Neuronal stem cell (in vitro differentiated cells): ENCODE results near the gene CTNS.

Source experiments
- DNase-seq: peaks from one replicate; pipeline ENCODE4 v3.0.0-alpha.2; 2013; ENCODE audit warnings: low spot score
- H2AFZ ChIP-seq: one replicate; pipeline ENCODE4 v1.6.1; 2013; ENCODE audit warnings: mild to moderate bottlenecking, low read length, inconsistent platforms
- H2AK5ac ChIP-seq: 2 replicates; pipeline ENCODE4 v1.6.1; 2013; ENCODE audit warnings: low read depth, mild to moderate bottlenecking, inconsistent platforms, low read length, moderate library complexity, mixed read lengths
- H2BK120ac ChIP-seq: 2 replicates; pipeline ENCODE4 v1.6.1; 2013; ENCODE audit warnings: low read depth, mild to moderate bottlenecking, inconsistent platforms, low read length, moderate library complexity, mixed read lengths
- H2BK12ac ChIP-seq: one replicate; pipeline ENCODE4 v1.6.1; 2013; ENCODE audit warnings: low read length, inconsistent platforms
- H2BK15ac ChIP-seq: 2 replicates; pipeline ENCODE4 v1.6.1; 2013; ENCODE audit warnings: mild to moderate bottlenecking, low read length, inconsistent platforms, mixed read lengths
- H2BK5ac ChIP-seq: one replicate; pipeline ENCODE4 v1.6.1; 2013; ENCODE audit warnings: inconsistent platforms, mild to moderate bottlenecking, low read length, moderate library complexity
- H3K14ac ChIP-seq: one replicate; pipeline ENCODE4 v1.6.1; 2013; ENCODE audit warnings: low read length, inconsistent platforms
- H3K18ac ChIP-seq: 2 replicates; pipeline ENCODE4 v1.6.1; 2013; ENCODE audit warnings: low read length, inconsistent platforms
- H3K23ac ChIP-seq: 2 replicates; pipeline ENCODE4 v1.6.1; 2013; ENCODE audit warnings: low read depth, mild to moderate bottlenecking, mixed read lengths, low read length, inconsistent platforms; ENCODE audit not compliant: poor library complexity
- H3K27ac ChIP-seq: replicated peaks from 3 replicates; pipeline ENCODE4 v1.5.1; 2013; ENCODE audit warnings: low read length, inconsistent platforms
- H3K27me3 ChIP-seq, 3 experiments: 2 replicates each; pipeline ENCODE4 v1.6.1; 2013; ENCODE audit warnings: low read length in 3 of 3, mild to moderate bottlenecking in 2 of 3, inconsistent platforms in 1 of 3, low read depth in 1 of 3, mixed read lengths in 1 of 3, moderate library complexity in 1 of 3; ENCODE audit not compliant: control insufficient read depth in 3 of 3, insufficient read depth in 3 of 3
- H3K36me3 ChIP-seq, 2 donors: replicated peaks in 1 of 2; 2 replicates each; pipeline ENCODE4 v1.6.1; 2013; ENCODE audit warnings: low read length in 2 of 2; ENCODE audit not compliant: control insufficient read depth in 2 of 2, insufficient read depth in 2 of 2
- H3K4ac ChIP-seq: 2 replicates; pipeline ENCODE4 v1.6.1; 2013; ENCODE audit warnings: inconsistent platforms, mild to moderate bottlenecking, low read length, moderate library complexity
- H3K4me1 ChIP-seq, 2 donors: 1 replicate in 1 of 2; 2 replicates in 1 of 2; pipeline ENCODE4 v1.6.1; 2013; ENCODE audit warnings: low read length in 2 of 2, low read depth in 1 of 2; ENCODE audit not compliant: control insufficient read depth in 2 of 2, insufficient read depth in 1 of 2
- H3K4me2 ChIP-seq: one replicate; pipeline ENCODE4 v1.6.1; 2013; ENCODE audit warnings: mild to moderate bottlenecking, low read length, inconsistent platforms; ENCODE audit not compliant: insufficient read depth, poor library complexity, severe bottlenecking
- H3K4me3 ChIP-seq, 2 donors: 2 replicates each; pipeline ENCODE4 v1.5.1; 2013; ENCODE audit warnings: low read length in 2 of 2, mild to moderate bottlenecking in 2 of 2, inconsistent platforms in 1 of 2, moderate library complexity in 1 of 2
- H3K79me1 ChIP-seq: one replicate; pipeline ENCODE4 v1.6.1; 2013; ENCODE audit warnings: low read depth, mild to moderate bottlenecking, inconsistent platforms, low read length, moderate library complexity
- H3K9ac ChIP-seq: one replicate; pipeline ENCODE4 v1.6.1; 2013; ENCODE audit warnings: mild to moderate bottlenecking, low read depth, low read length, inconsistent platforms; ENCODE audit not compliant: poor library complexity
- H3K9me3 ChIP-seq, 2 donors: replicated peaks in 1 of 2; 2 replicates each; pipeline versions ENCODE3 to v1.6.1; 2013; ENCODE audit warnings: low read length in 2 of 2, mild to moderate bottlenecking in 2 of 2, inconsistent platforms in 1 of 2, low read depth in 1 of 2, mixed read lengths in 1 of 2, moderate library complexity in 1 of 2; ENCODE audit not compliant: control insufficient read depth in 2 of 2, insufficient read depth in 1 of 2
- H4K8ac ChIP-seq: one replicate; pipeline ENCODE4 v1.6.1; 2013; ENCODE audit warnings: low read depth, mild to moderate bottlenecking, inconsistent platforms, low read length, moderate library complexity
- H4K91ac ChIP-seq: one replicate; pipeline ENCODE4 v1.6.1; 2013; ENCODE audit warnings: low read length, low read depth, mild to moderate bottlenecking, inconsistent platforms; ENCODE audit not compliant: poor library complexity
- WGBS, 2 donors: extraction: QIAGEN DNeasy Blood & Tissue Kit; methylation state at CpG; one replicate each; pipeline ENCODE4 v1.1.7; 2013; ENCODE audit warnings: missing lambda C conversion rate in 2 of 2, mixed read lengths in 1 of 2; ENCODE audit not compliant: insufficient read length in 2 of 2, insufficient replicate concordance in 1 of 2; ENCODE audit errors: extremely low coverage in 2 of 2; 5-methylcytosine and 5-hydroxymethylcytosine counted together

Gene CTNS

GRCh38 chr17:3626831-3627768 is 9.5 kb upstream of the CTNS start:
- Histone ChIP-seq H3K23ac (no peak overlapping the region), H3K9ac (no peak overlapping the region), H3K14ac (no peak overlapping the region), H2AFZ (no peak overlapping the region), H3K4me3 (no peak overlapping the region), H3K9me3 (no peaks in the 10 kb centered on the region), H2BK120ac (no peak overlapping the region), H3K18ac (no peak overlapping the region), H2AK5ac (no peak overlapping the region), H3K27ac (no peak overlapping the region), H2BK15ac (no peak overlapping the region), H3K4me1 (no peaks in the 10 kb centered on the region), H3K4ac (no peak overlapping the region), H2BK5ac (no peak overlapping the region), H2BK12ac (no peak overlapping the region), H3K27me3 (no peaks in the 10 kb centered on the region), H4K91ac (no peak overlapping the region), H3K79me1 (peaks cover 2% of the 10 kb centered on the region), H3K36me3 (peaks cover 30 to 74% of the 10 kb centered on the region in 2 donors), H3K4me2 (no peak overlapping the region), H4K8ac (no peak overlapping the region)
- no CpG with 5 or more reads among the region's 16 CpGs for WGBS, 2 donors
- DNase-seq: no peak

GRCh38 chr17:3627769-3628167 is 8.8 kb upstream of the CTNS start:
- no peak overlapping the region for H2BK15ac ChIP-seq
- H3K9me3 ChIP-seq: no peaks in the 10 kb centered on the region
- no peak overlapping the region for H2BK120ac ChIP-seq
- no peak overlapping the region for H4K91ac ChIP-seq
- H3K14ac ChIP-seq: no peak overlapping the region
- H4K8ac ChIP-seq: no peak overlapping the region
- H2AFZ ChIP-seq: no peak overlapping the region
- no peak overlapping the region for H2BK5ac ChIP-seq
- H2BK12ac ChIP-seq: no peak overlapping the region
- no CpG with 5 or more reads among the region's 11 CpGs for WGBS, 2 donors
- no peak overlapping the region for H3K4me3 ChIP-seq
- no peak overlapping the region for H3K4ac ChIP-seq
- H3K27me3 ChIP-seq: no peaks in the 10 kb centered on the region
- no peak overlapping the region for H2AK5ac ChIP-seq
- no peak for DNase-seq
- no peak overlapping the region for H3K9ac ChIP-seq
- H3K4me1 ChIP-seq: no peaks in the 10 kb centered on the region
- H3K23ac ChIP-seq: no peak overlapping the region
- H3K36me3 ChIP-seq: peaks cover 32 to 76% of the 10 kb centered on the region in 2 donors
- H3K18ac ChIP-seq: no peak overlapping the region
- peaks cover 5% of the 10 kb centered on the region for H3K79me1 ChIP-seq
- no peak overlapping the region for H3K4me2 ChIP-seq
- no peak overlapping the region for H3K27ac ChIP-seq

- H3K9me3 ChIP-seq: no peaks in the 10 kb centered on the region
- no peak overlapping the region for H2BK120ac ChIP-seq
- H3K79me1 ChIP-seq: peaks cover 14% of the 10 kb centered on the region
- DNase-seq: no peak
- no peak overlapping the region for H3K18ac ChIP-seq
- no peak overlapping the region for H3K27ac ChIP-seq
- H3K4me3 ChIP-seq: no peak overlapping the region
- H2BK12ac ChIP-seq: no peak overlapping the region
- no peak overlapping the region for H2BK15ac ChIP-seq
- H3K4me2 ChIP-seq: no peak overlapping the region
- peak overlapping the region; percentile 21 for H3K9ac ChIP-seq
- H4K91ac ChIP-seq: no peak overlapping the region
- peaks cover 1 to 4% of the 10 kb centered on the region in 2 donors for H3K4me1 ChIP-seq
- H3K4ac ChIP-seq: no peak overlapping the region
- H4K8ac ChIP-seq: no peak overlapping the region
- no peaks in the 10 kb centered on the region for H3K27me3 ChIP-seq
- H3K36me3 ChIP-seq: peaks cover 15 to 56% of the 10 kb centered on the region in 2 donors
- no CpG with 5 or more reads among the region's 10 CpGs for WGBS, 2 donors
- H2AFZ ChIP-seq: no peak overlapping the region
- H3K14ac ChIP-seq: peak overlapping the region; percentile 82
- H3K23ac ChIP-seq: no peak overlapping the region
- H2BK5ac ChIP-seq: no peak overlapping the region
- H2AK5ac ChIP-seq: no peak overlapping the region
These were observed 5.8 kb upstream of the CTNS start for GRCh38 chr17:3630781-3631180.

GRCh38 chr17:3632287-3632686 is 4.3 kb upstream of the CTNS start:
- no peak overlapping the region for H4K8ac ChIP-seq
- H3K14ac ChIP-seq: no peak overlapping the region
- no peak overlapping the region for H2AK5ac ChIP-seq
- no peak overlapping the region for H2BK12ac ChIP-seq
- H2AFZ ChIP-seq: no peak overlapping the region
- no peaks in the 10 kb centered on the region for H3K9me3 ChIP-seq
- no peak overlapping the region for H3K23ac ChIP-seq
- H2BK15ac ChIP-seq: no peak overlapping the region
- no peak overlapping the region for H3K27ac ChIP-seq
- no peak overlapping the region for H2BK120ac ChIP-seq
- H3K9ac ChIP-seq: no peak overlapping the region
- peaks cover 19% of the 10 kb centered on the region for H3K79me1 ChIP-seq
- H3K27me3 ChIP-seq: no peaks in the 10 kb centered on the region
- H4K91ac ChIP-seq: no peak overlapping the region
- H3K18ac ChIP-seq: no peak overlapping the region
- no peak overlapping the region for H3K4me2 ChIP-seq
- peaks cover 3 to 4% of the 10 kb centered on the region in 2 donors for H3K4me1 ChIP-seq
- no peak overlapping the region for H3K4me3 ChIP-seq
- H3K36me3 ChIP-seq: peaks cover 15 to 44% of the 10 kb centered on the region in 2 donors
- WGBS, 2 donors: no CpG with 5 or more reads among the region's 7 CpGs
- H2BK5ac ChIP-seq: no peak overlapping the region
- no peak for DNase-seq
- H3K4ac ChIP-seq: no peak overlapping the region
